NCI-H460 (cell line): ENCODE measurements around the gene BCL2L13. TPM values are rescaled to one million over a fixed set of nuclear protein-coding genes. Genes with fewer than 3 reads are reported as not detected.

Source experiments
- DNase-seq: peaks from one replicate; pipeline ENCODE4 v3.0.0-alpha.2; 2016; ENCODE audit warnings: low read depth; ENCODE audit errors: extremely low read depth
- small RNA-seq, 2 experiments: library from RNA; depleted of rRNA; stranded (forward); fragments of <200 nt; gene quantifications; one replicate each; pipeline ENCODE3, GENCODE V24; 2014
- total RNA-seq: library from RNA; depleted of rRNA; stranded (reverse); fragments of >200 nt; shearing (Covaris generic); gene quantifications from 2 replicates; pipeline ENCODE4 v1.2.3, GENCODE V29; 2014; rRNA removed

BCL2L13 gene
- total RNA-seq, 1 experiment from 2014 or later = 65.4 TPM

GRCh38 chr22:17777005-17777716 is 138.6 kb downstream of the BCL2L13 start:
- DNase-seq = no peak

- DNase-seq = no peak
Measured at GRCh38 chr22:17777717-17778044, 139.1 kb downstream of the BCL2L13 start.

- DNase-seq = no peak
Measured at GRCh38 chr22:17778412-17778976, 139.9 kb downstream of the BCL2L13 start.

GRCh38 chr22:17779286-17780115 is 140.9 kb downstream of the BCL2L13 start:
- no peak for DNase-seq

GRCh38 chr22:17780116-17780740 is 141.7 kb downstream of the BCL2L13 start:
- DNase-seq = no peak

Small RNA genes within 50 kb of the gene (small RNA-seq; reads per million reads assigned to genes)
- 0 reads per million in 2 experiments for gene MIR3198-1

Other genes with a start within 250 kb of the BCL2L13 start
- 0.97 and 1.2 TPM in 2 replicates for gene SLC25A18, start 75.3 kb upstream of the BCL2L13 start, total RNA-seq
- 110 and 112 TPM in 2 replicates for gene ATP6V1E1, start 10.0 kb upstream of the BCL2L13 start, total RNA-seq
- 50.2 and 58.4 TPM in 2 replicates for gene BID, start 135.7 kb downstream of the BCL2L13 start, total RNA-seq